Type B pancreatic cell (in vitro differentiated cells): ENCODE measurements around the gene CA5B. TPM values are rescaled to one million over a fixed set of nuclear protein-coding genes. Genes with fewer than 3 reads are reported as not detected.

Experiments
- DNase-seq: peaks from one replicate; pipeline ENCODE4 v3.0.0; 2021; ENCODE audit warnings: mixed read lengths; ENCODE audit not compliant: unreplicated experiment; ENCODE audit errors: extremely low spot score
- H3K27ac Mint-ChIP-seq: 2 replicates; pipeline ENCODE4 v1.8.0; 2021; ENCODE audit warnings: mild to moderate bottlenecking, mixed read lengths
- H3K27me3 Mint-ChIP-seq: 2 replicates; pipeline ENCODE4 v1.8.0; 2021; ENCODE audit warnings: mixed read lengths
- H3K36me3 Mint-ChIP-seq: 2 replicates; pipeline ENCODE4 v1.8.0; 2021; ENCODE audit warnings: mixed read lengths
- H3K4me1 Mint-ChIP-seq: one replicate; pipeline ENCODE4 v1.8.0; 2021; ENCODE audit warnings: mixed read lengths; ENCODE audit not compliant: unreplicated experiment
- H3K4me3 Mint-ChIP-seq: 2 replicates; pipeline ENCODE4 v1.8.0; 2021; ENCODE audit warnings: mild to moderate bottlenecking, mixed read lengths
- H3K9me3 Mint-ChIP-seq: 2 replicates; pipeline ENCODE4 v1.8.0; 2021; ENCODE audit warnings: mixed read lengths
- total RNA-seq: library from RNA; stranded (reverse); gene quantifications from 2 replicates; pipeline ENCODE4 v1.2.1, GENCODE V29; 2021; ENCODE audit warnings: low replicate concordance
- TF ChIP-seq, protein P1 (sequence below): fragments of 200-600 bp; sonication (generic); conservative IDR thresholded peaks from 2 replicates; pipeline ENCODE4 v1.5.0; 2021; ENCODE audit warnings: antibody characterized with exemption, mild to moderate bottlenecking

Gene CA5B
- total RNA-seq, 1 donor from 2014 or later: 16.7 TPM

DNA sequence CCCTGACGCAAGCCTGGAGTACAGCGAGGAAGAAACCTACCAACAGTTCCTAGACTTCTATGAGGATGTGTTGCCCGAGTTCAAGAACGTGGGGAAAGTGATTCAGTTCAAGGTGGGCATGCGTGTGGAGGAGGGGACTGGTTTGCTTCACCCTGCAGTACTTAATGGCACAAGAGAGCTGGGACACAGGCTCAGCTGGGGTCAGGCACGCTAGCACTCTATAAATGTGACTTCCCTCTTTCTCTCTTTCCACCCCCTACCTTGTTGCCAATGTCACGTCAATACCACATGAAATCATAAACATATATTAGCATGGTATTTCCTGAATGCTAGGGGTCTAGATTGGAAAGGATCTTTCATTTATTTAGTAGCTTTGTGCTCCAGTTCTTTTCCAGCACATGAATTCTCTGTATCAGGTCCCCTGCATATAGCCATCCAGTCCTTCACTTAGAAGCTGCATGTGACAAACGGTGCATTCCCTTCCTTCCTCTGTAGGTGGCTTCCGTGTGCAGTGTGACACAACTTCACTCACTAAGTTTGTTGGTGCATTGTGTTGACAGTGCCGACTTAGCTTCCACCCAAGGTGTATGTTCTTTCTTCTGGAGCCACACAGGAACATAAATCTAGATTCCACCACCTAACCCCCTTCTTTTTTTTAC, 77.8 kb downstream of the CA5B start:
- no peak for DNase-seq
- no peaks in the 10 kb centered on the region for H3K9me3 Mint-ChIP-seq
- peaks cover 38% of the 10 kb centered on the region for H3K36me3 Mint-ChIP-seq

DNA sequence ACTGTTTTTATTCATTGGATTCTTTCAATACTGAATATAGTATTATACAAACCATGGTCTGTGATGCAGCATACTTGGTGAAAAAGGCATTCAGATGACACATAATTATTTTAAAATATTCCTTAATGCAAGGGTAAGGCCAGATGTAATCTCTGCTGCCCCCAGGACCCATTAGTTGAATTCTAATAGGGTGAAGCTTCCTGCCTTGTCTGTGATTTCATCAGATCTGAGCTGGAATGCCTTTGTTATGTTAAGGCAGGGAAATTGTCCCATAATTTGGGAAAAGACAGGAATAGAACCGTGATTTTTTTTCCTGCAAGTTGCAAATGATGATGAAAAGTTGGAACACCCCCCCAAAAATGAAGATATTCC, 78.4 kb downstream of the CA5B start:
- Mint-ChIP-seq H3K36me3 (peaks cover 42% of the 10 kb centered on the region), H3K9me3 (no peaks in the 10 kb centered on the region), H3K27ac (no peak overlapping the region), H3K4me1 (no peaks in the 10 kb centered on the region), H3K4me3 (no peak overlapping the region), H3K27me3 (no peaks in the 10 kb centered on the region)
- no peak for DNase-seq
- TF ChIP-seq, protein P1, sequence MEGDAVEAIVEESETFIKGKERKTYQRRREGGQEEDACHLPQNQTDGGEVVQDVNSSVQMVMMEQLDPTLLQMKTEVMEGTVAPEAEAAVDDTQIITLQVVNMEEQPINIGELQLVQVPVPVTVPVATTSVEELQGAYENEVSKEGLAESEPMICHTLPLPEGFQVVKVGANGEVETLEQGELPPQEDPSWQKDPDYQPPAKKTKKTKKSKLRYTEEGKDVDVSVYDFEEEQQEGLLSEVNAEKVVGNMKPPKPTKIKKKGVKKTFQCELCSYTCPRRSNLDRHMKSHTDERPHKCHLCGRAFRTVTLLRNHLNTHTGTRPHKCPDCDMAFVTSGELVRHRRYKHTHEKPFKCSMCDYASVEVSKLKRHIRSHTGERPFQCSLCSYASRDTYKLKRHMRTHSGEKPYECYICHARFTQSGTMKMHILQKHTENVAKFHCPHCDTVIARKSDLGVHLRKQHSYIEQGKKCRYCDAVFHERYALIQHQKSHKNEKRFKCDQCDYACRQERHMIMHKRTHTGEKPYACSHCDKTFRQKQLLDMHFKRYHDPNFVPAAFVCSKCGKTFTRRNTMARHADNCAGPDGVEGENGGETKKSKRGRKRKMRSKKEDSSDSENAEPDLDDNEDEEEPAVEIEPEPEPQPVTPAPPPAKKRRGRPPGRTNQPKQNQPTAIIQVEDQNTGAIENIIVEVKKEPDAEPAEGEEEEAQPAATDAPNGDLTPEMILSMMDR: peak; percentile 25

More for the DNA sequence above, 77.8 kb downstream of the CA5B start:
- TF ChIP-seq, protein P1: peak; percentile 68
- Mint-ChIP-seq H3K4me3 (no peak overlapping the region), H3K27ac (no peak overlapping the region), H3K27me3 (no peaks in the 10 kb centered on the region), H3K4me1 (no peaks in the 10 kb centered on the region)

DNA sequence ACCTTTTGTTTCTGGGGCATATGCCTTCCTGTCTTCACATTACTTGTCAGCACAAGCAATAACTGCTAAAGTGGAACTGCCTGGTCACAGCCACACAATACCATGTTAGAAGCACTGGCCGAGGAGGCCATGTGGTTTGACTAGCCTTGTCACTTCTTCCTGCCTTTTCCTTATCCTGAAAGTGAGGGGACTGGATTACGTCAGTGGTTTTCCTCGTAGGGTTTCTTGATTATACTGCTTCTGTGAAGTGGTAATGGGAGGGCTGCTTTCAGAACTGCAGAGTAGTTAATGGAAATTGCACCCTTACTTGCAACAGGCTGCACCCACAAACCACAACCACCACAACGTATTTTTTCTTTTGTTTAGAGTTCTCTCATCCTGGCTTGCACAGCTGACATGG, 78.8 kb downstream of the CA5B start:
- Mint-ChIP-seq H3K4me3 (no peak overlapping the region), H3K36me3 (peaks cover 44% of the 10 kb centered on the region), H3K27ac (peak overlapping the region; percentile 36), H3K4me1 (no peaks in the 10 kb centered on the region), H3K27me3 (no peaks in the 10 kb centered on the region), H3K9me3 (no peaks in the 10 kb centered on the region)
- no peak for DNase-seq
- TF ChIP-seq, protein P1: no peak

DNA sequence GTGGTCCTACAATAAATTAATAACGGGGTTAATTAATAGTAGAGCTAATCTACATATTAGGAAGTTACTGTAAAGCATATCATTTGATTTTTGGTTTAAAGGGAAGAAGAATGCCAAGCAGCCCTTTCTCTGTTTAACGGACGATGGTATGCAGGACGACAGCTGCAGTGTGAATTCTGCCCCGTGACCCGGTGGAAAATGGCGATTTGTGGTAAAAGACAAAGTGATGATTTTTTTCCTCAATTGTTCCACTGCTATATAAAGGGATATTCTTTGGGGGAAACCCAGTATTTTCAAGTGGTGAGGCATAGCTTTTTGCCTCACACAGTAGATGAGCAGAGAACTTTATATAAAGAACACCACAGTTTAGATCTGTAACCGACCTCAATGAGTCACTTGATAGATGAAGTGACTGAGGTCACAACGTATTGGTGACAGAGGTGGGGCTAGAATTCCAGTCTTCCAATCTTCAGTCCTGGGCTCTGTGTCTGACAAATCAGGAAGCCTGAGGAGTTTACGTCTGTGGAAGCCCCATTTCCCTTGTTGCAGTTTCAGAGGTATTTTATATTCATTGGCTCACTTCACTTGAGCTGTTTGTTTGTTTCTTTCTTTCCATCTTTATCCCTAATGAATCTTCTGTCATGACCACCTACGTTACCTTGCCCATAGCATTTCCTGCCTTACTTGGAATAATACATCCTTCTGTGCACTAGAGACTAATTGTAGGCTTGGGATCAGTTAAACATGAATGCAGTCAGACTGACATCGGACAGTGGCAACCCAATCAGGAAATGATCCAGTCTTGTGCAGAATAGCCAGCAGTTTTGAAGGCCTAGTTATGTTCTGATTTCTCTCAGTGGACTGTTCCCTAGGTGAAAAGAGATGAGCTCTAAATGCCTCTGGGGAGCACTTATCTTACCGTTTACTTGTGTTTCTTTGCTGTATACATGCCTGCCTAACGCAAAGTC, 82.3 kb downstream of the CA5B start:
- TF ChIP-seq, protein P1: no peak
- no peak for DNase-seq
- no peaks in the 10 kb centered on the region for H3K27me3 Mint-ChIP-seq
- no peak overlapping the region for H3K4me3 Mint-ChIP-seq
- H3K9me3 Mint-ChIP-seq: no peaks in the 10 kb centered on the region
- H3K36me3 Mint-ChIP-seq: peaks cover 45% of the 10 kb centered on the region
- no peaks in the 10 kb centered on the region for H3K4me1 Mint-ChIP-seq
- no peak overlapping the region for H3K27ac Mint-ChIP-seq

DNA sequence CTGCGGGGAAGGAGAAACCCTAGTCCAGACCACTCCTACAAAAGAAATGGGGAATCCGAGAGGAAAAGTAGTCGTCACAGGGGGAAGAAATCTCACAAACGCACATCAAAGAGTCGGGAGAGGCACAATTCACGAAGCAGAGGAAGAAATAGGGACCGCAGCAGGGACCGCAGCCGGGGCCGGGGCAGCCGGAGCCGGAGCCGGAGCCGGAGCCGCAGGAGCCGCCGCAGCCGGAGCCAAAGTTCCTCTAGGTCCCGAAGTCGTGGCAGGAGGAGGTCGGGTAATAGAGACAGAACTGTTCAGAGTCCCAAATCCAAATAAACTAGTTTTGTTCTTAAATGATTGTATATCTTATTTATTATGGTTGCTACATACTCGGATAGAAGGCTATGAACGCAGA, 84.9 kb downstream of the CA5B start:
- no peaks in the 10 kb centered on the region for H3K4me1 Mint-ChIP-seq

More for the DNA sequence above, 84.9 kb downstream of the CA5B start:
- peaks cover 42% of the 10 kb centered on the region for H3K36me3 Mint-ChIP-seq
- no peaks in the 10 kb centered on the region for H3K9me3 Mint-ChIP-seq
- no peak overlapping the region for H3K4me3 Mint-ChIP-seq
- DNase-seq: no peak
- no peak overlapping the region for H3K27ac Mint-ChIP-seq
- TF ChIP-seq, protein P1: no peak
- H3K27me3 Mint-ChIP-seq: no peaks in the 10 kb centered on the region
